Trophoblast cell (in vitro differentiated cells and primary cell): Measurements from ENCODE around the gene KCNC1.

Experiments
- DNase-seq, 2 donors: peaks; one replicate each; pipeline ENCODE4 v3.0.0-alpha.2; 2016
- H2AFZ ChIP-seq: 2 replicates; pipeline ENCODE4 v1.6.1; 2013; ENCODE audit warnings: low read length, moderate library complexity, mild to moderate bottlenecking; ENCODE audit not compliant: insufficient read depth, poor library complexity
- H2AK5ac ChIP-seq: 2 replicates; pipeline ENCODE4 v1.6.1; 2013; ENCODE audit warnings: mild to moderate bottlenecking, low read length
- H2BK120ac ChIP-seq: 2 replicates; pipeline ENCODE4 v1.6.1; 2013; ENCODE audit warnings: low read length, mild to moderate bottlenecking, moderate library complexity; ENCODE audit not compliant: insufficient read depth, poor library complexity
- H2BK12ac ChIP-seq: 2 replicates; pipeline ENCODE4 v1.6.1; 2013; ENCODE audit warnings: mild to moderate bottlenecking, low read length, moderate library complexity
- H2BK5ac ChIP-seq: 2 replicates; pipeline ENCODE4 v1.6.1; 2013; ENCODE audit warnings: low read length, low read depth, moderate library complexity, mild to moderate bottlenecking; ENCODE audit not compliant: poor library complexity
- H3K14ac ChIP-seq: 2 replicates; pipeline ENCODE4 v1.6.1; 2013; ENCODE audit warnings: mild to moderate bottlenecking, low read length
- H3K18ac ChIP-seq: 2 replicates; pipeline ENCODE4 v1.6.1; 2013; ENCODE audit warnings: mild to moderate bottlenecking, low read length
- H3K23ac ChIP-seq: 2 replicates; pipeline ENCODE4 v1.6.1; 2013; ENCODE audit warnings: low read length
- H3K27ac ChIP-seq: 2 replicates; pipeline ENCODE4 v1.5.1; 2013; ENCODE audit warnings: low read depth, mild to moderate bottlenecking, inconsistent platforms, low read length, moderate library complexity
- H3K27me3 ChIP-seq: 2 replicates; pipeline ENCODE4 v1.6.1; 2013; ENCODE audit warnings: inconsistent platforms, mild to moderate bottlenecking, low read length, moderate library complexity; ENCODE audit not compliant: insufficient read depth
- H3K36me3 ChIP-seq, 2 experiments: 1 replicate in 1 of 2; 2 replicates in 1 of 2; pipeline ENCODE4 v1.6.1; 2013; ENCODE audit warnings: low read length in 2 of 2, mild to moderate bottlenecking in 2 of 2, moderate library complexity in 1 of 2; ENCODE audit not compliant: insufficient read depth in 2 of 2, control insufficient read depth in 1 of 2
- H3K4ac ChIP-seq: 2 replicates; pipeline ENCODE4 v1.6.1; 2013; ENCODE audit warnings: low read depth, mild to moderate bottlenecking, low read length, moderate library complexity
- H3K4me1 ChIP-seq, 2 experiments: 1 replicate in 1 of 2; 2 replicates in 1 of 2; pipeline ENCODE4 v1.6.1; 2013; ENCODE audit warnings: low read length in 2 of 2, mild to moderate bottlenecking in 2 of 2, moderate library complexity in 1 of 2; ENCODE audit not compliant: insufficient read depth in 2 of 2, control insufficient read depth in 1 of 2
- H3K4me2 ChIP-seq: 2 replicates; pipeline ENCODE4 v1.6.1; 2013; ENCODE audit warnings: inconsistent platforms, mild to moderate bottlenecking, low read length, moderate library complexity
- H3K4me3 ChIP-seq: 2 replicates; pipeline ENCODE4 v1.5.1; 2013; ENCODE audit warnings: mild to moderate bottlenecking, low read depth, low read length, inconsistent platforms
- H3K79me1 ChIP-seq: one replicate; pipeline ENCODE4 v1.6.1; 2013; ENCODE audit warnings: low read length
- H3K79me2 ChIP-seq: 2 replicates; pipeline ENCODE4 v1.6.1; 2013; ENCODE audit warnings: low read length, mild to moderate bottlenecking; ENCODE audit not compliant: control insufficient read depth, insufficient read depth, poor library complexity
- H3K9ac ChIP-seq: 2 replicates; pipeline ENCODE4 v1.6.1; 2013; ENCODE audit warnings: mild to moderate bottlenecking, low read length
- H3K9me3 ChIP-seq: 2 replicates; pipeline ENCODE4 v1.6.1; 2013; ENCODE audit warnings: low read depth, mild to moderate bottlenecking, control low read depth, inconsistent platforms, low read length; ENCODE audit not compliant: insufficient read depth
- H4K12ac ChIP-seq: 2 replicates; pipeline ENCODE4 v1.6.1; 2013; ENCODE audit warnings: low read depth, mild to moderate bottlenecking, low read length, moderate library complexity
- H4K8ac ChIP-seq: 2 replicates; pipeline ENCODE4 v1.6.1; 2013; ENCODE audit warnings: low read depth, mild to moderate bottlenecking, low read length, moderate library complexity
- H4K91ac ChIP-seq: one replicate; pipeline ENCODE4 v1.6.1; 2013; ENCODE audit warnings: low read depth, mild to moderate bottlenecking, low read length, moderate library complexity
- whole genome bisulfite sequencing: extraction: QIAGEN DNeasy Blood & Tissue Kit; methylation state at CpG from one replicate; pipeline ENCODE4 v1.1.7; 2013; ENCODE audit warnings: missing lambda C conversion rate; ENCODE audit not compliant: insufficient read length, insufficient coverage; ENCODE audit errors: extremely low coverage; 5-methylcytosine and 5-hydroxymethylcytosine counted together

KCNC1 gene

DNA sequence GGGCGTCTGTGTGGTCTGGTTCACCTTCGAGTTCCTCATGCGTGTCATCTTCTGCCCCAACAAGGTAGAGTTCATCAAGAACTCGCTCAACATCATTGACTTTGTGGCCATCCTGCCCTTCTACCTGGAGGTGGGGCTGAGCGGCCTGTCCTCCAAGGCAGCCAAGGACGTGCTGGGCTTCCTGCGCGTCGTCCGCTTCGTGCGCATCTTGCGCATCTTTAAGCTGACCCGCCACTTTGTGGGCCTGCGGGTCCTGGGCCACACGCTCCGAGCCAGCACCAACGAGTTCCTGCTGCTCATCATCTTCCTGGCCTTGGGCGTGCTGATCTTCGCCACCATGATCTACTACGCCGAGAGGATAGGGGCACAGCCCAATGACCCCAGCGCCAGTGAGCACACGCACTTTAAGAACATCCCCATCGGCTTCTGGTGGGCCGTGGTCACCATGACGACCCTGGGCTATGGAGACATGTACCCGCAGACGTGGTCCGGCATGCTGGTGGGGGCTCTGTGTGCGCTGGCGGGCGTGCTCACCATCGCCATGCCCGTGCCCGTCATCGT is 37.3 kb downstream of the KCNC1 start:
- H3K14ac ChIP-seq: no peak overlapping the region
- no peak overlapping the region for H2AK5ac ChIP-seq
- no peak overlapping the region for H3K18ac ChIP-seq
- H2AFZ ChIP-seq: no peak overlapping the region
- H3K27ac ChIP-seq: no peak overlapping the region
- no peak overlapping the region for H2BK5ac ChIP-seq
- H3K4ac ChIP-seq: no peak overlapping the region
- H3K27me3 ChIP-seq: no peaks in the 10 kb centered on the region
- H3K4me1 ChIP-seq: no peaks in the 10 kb centered on the region
- no peaks in the 10 kb centered on the region for H3K79me1 ChIP-seq
- H4K8ac ChIP-seq: no peak overlapping the region
- no peak overlapping the region for H4K12ac ChIP-seq
- H3K36me3 ChIP-seq: no peaks in the 10 kb centered on the region
- H2BK12ac ChIP-seq: no peak overlapping the region
- H3K9ac ChIP-seq: no peak overlapping the region
- no peaks in the 10 kb centered on the region for H3K9me3 ChIP-seq
- WGBS: no CpG with 5 or more reads among the region's 37 CpGs
- no peak overlapping the region for H3K23ac ChIP-seq
- DNase-seq: no peak
- no peak overlapping the region for H3K4me2 ChIP-seq
- H4K91ac ChIP-seq: no peak overlapping the region
- no peak overlapping the region for H2BK120ac ChIP-seq
- H3K4me3 ChIP-seq: no peak overlapping the region
- H3K79me2 ChIP-seq: no peaks in the 10 kb centered on the region

- H4K8ac ChIP-seq: no peak overlapping the region
- no peak overlapping the region for H2BK5ac ChIP-seq
- no peak overlapping the region for H3K4ac ChIP-seq
- H3K18ac ChIP-seq: no peak overlapping the region
- DNase-seq: no peak
- H3K79me2 ChIP-seq: no peaks in the 10 kb centered on the region
- H2BK120ac ChIP-seq: no peak overlapping the region
- no peak overlapping the region for H4K91ac ChIP-seq
- H2AFZ ChIP-seq: no peak overlapping the region
- no peak overlapping the region for H3K4me3 ChIP-seq
- H3K79me1 ChIP-seq: no peaks in the 10 kb centered on the region
- no peaks in the 10 kb centered on the region for H3K9me3 ChIP-seq
- H2BK12ac ChIP-seq: no peak overlapping the region
- H3K4me2 ChIP-seq: no peak overlapping the region
- H3K9ac ChIP-seq: no peak overlapping the region
- H2AK5ac ChIP-seq: no peak overlapping the region
- WGBS: no CpG with 5 or more reads among the region's 31 CpGs
- H3K23ac ChIP-seq: no peak overlapping the region
- H3K36me3 ChIP-seq: no peaks in the 10 kb centered on the region
- H3K27me3 ChIP-seq: no peaks in the 10 kb centered on the region
- H4K12ac ChIP-seq: no peak overlapping the region
- H3K27ac ChIP-seq: no peak overlapping the region
- H3K14ac ChIP-seq: no peak overlapping the region
- no peaks in the 10 kb centered on the region for H3K4me1 ChIP-seq
These were observed 38.4 kb downstream of the KCNC1 start for GRCh38 chr11:17772704-17773600.

GRCh38 chr11:17773674-17774073 is 39.1 kb downstream of the KCNC1 start:
- H4K91ac ChIP-seq: no peak overlapping the region
- no peaks in the 10 kb centered on the region for H3K27me3 ChIP-seq
- no peaks in the 10 kb centered on the region for H3K79me1 ChIP-seq
- H3K36me3 ChIP-seq: no peaks in the 10 kb centered on the region
- no peak overlapping the region for H3K23ac ChIP-seq
- no peaks in the 10 kb centered on the region for H3K79me2 ChIP-seq
- H2BK5ac ChIP-seq: no peak overlapping the region
- no peak overlapping the region for H3K4me2 ChIP-seq
- H3K9ac ChIP-seq: no peak overlapping the region
- H2BK120ac ChIP-seq: no peak overlapping the region
- WGBS: no CpG with 5 or more reads among the region's 6 CpGs
- H2AFZ ChIP-seq: no peak overlapping the region
- no peak overlapping the region for H3K14ac ChIP-seq
- H3K4me3 ChIP-seq: no peak overlapping the region
- no peaks in the 10 kb centered on the region for H3K4me1 ChIP-seq
- H3K9me3 ChIP-seq: no peaks in the 10 kb centered on the region
- H4K8ac ChIP-seq: no peak overlapping the region
- H4K12ac ChIP-seq: no peak overlapping the region
- no peak overlapping the region for H3K4ac ChIP-seq
- no peak overlapping the region for H3K27ac ChIP-seq
- no peak overlapping the region for H2BK12ac ChIP-seq
- no peak for DNase-seq
- H3K18ac ChIP-seq: no peak overlapping the region
- H2AK5ac ChIP-seq: no peak overlapping the region

DNA sequence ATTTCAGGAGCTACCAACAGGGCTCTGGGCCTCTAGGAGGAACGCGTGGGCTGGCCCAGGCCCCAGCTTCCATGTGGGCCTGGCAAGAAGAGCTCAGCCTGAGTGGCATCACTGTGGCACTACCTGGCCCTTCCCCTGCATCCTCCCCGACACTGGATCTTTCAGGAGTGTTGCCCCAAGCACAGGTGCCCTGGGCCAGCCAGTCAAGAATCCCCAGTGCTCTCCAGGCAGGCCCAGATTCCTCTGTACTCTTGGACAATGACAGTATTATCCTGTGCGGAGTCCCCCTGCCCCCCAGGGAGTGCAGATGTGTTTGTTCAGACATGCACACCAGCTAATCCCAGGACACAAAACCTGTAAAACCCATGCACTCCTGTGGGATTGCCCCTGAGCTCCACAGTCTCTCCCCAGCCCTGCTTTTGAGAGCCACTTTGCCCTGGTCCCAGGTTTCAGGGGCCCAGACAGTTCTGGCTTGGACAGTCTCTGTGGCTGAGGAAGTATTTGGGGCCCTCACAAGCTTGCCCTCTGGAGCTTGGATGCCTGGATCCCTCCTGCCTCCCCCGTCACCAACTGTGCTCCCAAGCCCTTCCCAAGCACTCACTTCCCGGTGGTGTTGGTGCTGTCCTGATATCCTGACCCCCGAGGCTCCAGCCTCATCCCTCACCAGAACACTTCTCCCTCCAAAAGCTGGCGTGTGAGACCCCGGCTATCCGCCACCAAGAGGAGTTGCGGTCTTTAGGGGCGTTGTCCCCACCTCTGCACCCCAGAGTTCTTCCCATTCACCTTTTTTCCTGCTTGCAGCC is 39.9 kb downstream of the KCNC1 start:
- no CpG with 5 or more reads among the region's 12 CpGs for WGBS
- H2BK120ac ChIP-seq: no peak overlapping the region
- H2BK5ac ChIP-seq: no peak overlapping the region
- no peaks in the 10 kb centered on the region for H3K9me3 ChIP-seq
- H3K27ac ChIP-seq: no peak overlapping the region
- no peak overlapping the region for H3K23ac ChIP-seq
- no peak overlapping the region for H4K8ac ChIP-seq
- no peak overlapping the region for H2AFZ ChIP-seq
- no peak overlapping the region for H3K14ac ChIP-seq
- H3K4me2 ChIP-seq: no peak overlapping the region
- DNase-seq: no peak
- H4K12ac ChIP-seq: no peak overlapping the region
- no peaks in the 10 kb centered on the region for H3K79me2 ChIP-seq
- no peak overlapping the region for H4K91ac ChIP-seq
- no peaks in the 10 kb centered on the region for H3K79me1 ChIP-seq
- no peak overlapping the region for H2AK5ac ChIP-seq
- no peaks in the 10 kb centered on the region for H3K4me1 ChIP-seq
- no peaks in the 10 kb centered on the region for H3K36me3 ChIP-seq
- no peaks in the 10 kb centered on the region for H3K27me3 ChIP-seq
- H3K4ac ChIP-seq: no peak overlapping the region
- H3K18ac ChIP-seq: no peak overlapping the region
- no peak overlapping the region for H3K9ac ChIP-seq
- H3K4me3 ChIP-seq: no peak overlapping the region
- no peak overlapping the region for H2BK12ac ChIP-seq
